ENCODE data around the gene CPSF3. TPM values are rescaled to one million over a fixed set of nuclear protein-coding genes. Genes with fewer than 3 reads are reported as not detected.

The CPSF3 gene
- total and polyA plus RNA-seq, 4 donors: 34.9 to 39.2 (median 35.1) TPM

DNA sequence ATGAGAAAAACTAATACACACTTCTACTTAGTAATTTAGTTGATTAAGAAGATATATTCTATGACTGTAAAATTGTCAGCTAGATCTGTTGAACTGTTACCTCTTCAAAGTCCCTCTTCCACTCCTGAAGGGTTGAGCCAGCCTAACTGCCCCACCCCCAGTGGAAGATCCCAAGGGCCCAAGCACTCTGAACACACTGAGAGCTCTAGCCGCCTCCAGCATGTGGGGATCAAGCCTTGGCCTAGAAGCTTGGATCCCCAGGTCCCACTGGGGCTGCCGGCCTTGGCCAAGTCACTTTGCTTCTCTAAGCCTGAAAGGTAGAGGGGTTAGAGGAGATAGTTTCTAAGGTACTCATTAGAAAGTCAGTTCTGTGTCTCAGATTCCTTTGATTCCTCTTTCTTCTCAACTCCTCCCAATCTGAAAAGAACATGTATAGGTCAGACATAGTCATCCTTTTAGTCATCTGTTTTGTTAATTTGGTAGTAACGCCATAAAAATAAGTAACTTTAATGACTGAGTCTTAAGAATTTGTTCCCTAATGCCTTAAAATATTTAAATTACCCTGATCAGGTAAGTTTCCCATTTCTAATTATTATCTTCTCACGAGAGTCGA, 5.6 kb downstream of the CPSF3 start:
- H3K4me3 ChIP-seq (ENCODE audit: low read depth, low read length): no peak overlapping the region
- no peak overlapping the region for H3K27ac ChIP-seq (ENCODE audit: low read depth, low read length)
- H3K4me1 ChIP-seq (ENCODE audit: control insufficient read depth, insufficient read depth, low read length): peaks cover 4% of the 10 kb centered on the region
- no peaks in the 10 kb centered on the region for H3K9me3 ChIP-seq (ENCODE audit: control insufficient read depth, insufficient read depth, low read length)
- DNase-seq (ENCODE audit: low read depth in 4 of 6, low spot score in 6 of 6): no peak
- no peaks in the 10 kb centered on the region for H3K27me3 ChIP-seq (ENCODE audit: control insufficient read depth, insufficient read depth, low read length)
- 83% methylated on average over 1 of the region's 5 CpGs for WGBS (ENCODE audit: insufficient coverage)
- peaks cover 22% of the 10 kb centered on the region for H3K36me3 ChIP-seq (ENCODE audit: control insufficient read depth, insufficient read depth, low read length)

DNA sequence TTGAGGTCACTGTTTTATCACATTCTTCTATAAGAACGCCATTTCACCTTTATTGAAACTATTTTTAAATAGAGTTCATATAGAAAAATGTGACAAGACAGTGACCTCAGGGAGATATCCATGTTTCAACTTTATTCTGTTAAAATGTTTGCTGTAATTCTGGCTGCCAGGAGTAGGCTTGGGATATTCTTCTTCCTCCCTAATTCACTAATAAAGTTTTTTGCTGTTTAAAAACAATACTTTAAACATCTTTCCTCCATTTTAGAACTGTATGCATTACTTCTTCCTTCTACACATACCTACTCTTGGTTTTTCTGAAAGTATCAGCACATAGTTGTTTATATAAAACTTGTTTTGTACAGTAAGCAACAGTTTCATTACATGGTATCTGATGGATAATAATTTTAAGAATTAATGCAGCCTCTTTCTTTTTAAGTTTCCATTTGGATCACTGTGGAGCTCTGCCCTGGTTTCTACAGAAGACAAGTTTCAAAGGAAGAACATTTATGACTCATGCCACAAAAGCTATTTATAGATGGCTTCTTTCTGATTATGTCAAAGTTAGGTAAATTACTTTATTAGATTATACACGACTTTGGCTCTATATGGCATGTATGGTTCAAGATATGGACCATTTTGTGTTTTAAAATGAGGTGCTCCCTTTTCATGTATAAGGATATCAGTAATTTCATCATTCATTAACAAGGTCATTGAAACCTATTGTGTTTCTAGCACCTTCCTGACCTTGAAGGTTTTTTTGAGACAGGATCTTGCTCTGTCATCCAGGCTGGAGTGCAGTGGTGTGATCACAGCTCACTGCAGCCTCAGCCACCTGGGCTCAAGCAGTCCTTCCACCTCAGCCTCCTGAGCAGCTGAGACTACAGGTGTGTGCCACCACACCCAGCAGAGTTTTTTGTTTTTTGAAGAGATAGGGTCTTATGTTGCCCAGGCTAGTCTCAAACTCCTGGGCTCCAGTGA, 7.2 kb downstream of the CPSF3 start:
- WGBS (ENCODE audit: insufficient coverage): no CpG with 5 or more reads among the region's 2 CpGs

DNA sequence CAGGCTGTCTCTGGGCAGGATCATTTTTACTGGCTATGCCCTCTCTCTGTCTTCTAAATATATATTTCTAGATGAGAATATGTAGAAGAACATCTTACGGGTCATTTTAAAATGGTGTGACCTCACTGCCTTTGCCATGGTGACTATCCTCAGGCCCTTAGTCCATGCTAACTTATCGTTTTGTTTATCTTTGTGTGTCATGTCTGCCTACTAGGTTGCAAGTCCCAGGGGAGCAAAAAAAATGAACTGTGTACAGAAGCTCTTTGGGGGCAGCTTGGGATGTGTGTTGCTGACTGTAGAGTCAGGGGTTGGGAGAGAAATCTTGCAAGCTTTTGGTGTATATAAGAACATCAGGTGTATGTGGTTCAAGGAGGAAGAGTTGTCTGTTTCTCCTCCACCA, 11.0 kb downstream of the CPSF3 start:
- no peaks in the 10 kb centered on the region for H3K9me3 ChIP-seq (ENCODE audit: control insufficient read depth, insufficient read depth, low read length)
- no peaks in the 10 kb centered on the region for H3K27me3 ChIP-seq (ENCODE audit: control insufficient read depth, insufficient read depth, low read length)
- H3K4me1 ChIP-seq (ENCODE audit: control insufficient read depth, insufficient read depth, low read length): no peaks in the 10 kb centered on the region
- H3K36me3 ChIP-seq (ENCODE audit: control insufficient read depth, insufficient read depth, low read length): peaks cover 49% of the 10 kb centered on the region
- WGBS (ENCODE audit: insufficient coverage): 89% methylated on average over 1 of the region's 2 CpGs
- H3K4me3 ChIP-seq (ENCODE audit: low read depth, low read length): no peak overlapping the region
- H3K27ac ChIP-seq (ENCODE audit: low read depth, low read length): no peak overlapping the region
- DNase-seq (ENCODE audit: low read depth in 4 of 6, low spot score in 6 of 6): no peak

More for the DNA sequence above, 7.2 kb downstream of the CPSF3 start:
- Histone ChIP-seq H3K36me3 (ENCODE audit: control insufficient read depth, insufficient read depth, low read length) (peaks cover 23% of the 10 kb centered on the region), H3K4me3 (ENCODE audit: low read depth, low read length) (no peak overlapping the region), H3K4me1 (ENCODE audit: control insufficient read depth, insufficient read depth, low read length) (no peaks in the 10 kb centered on the region), H3K27me3 (ENCODE audit: control insufficient read depth, insufficient read depth, low read length) (no peaks in the 10 kb centered on the region), H3K27ac (ENCODE audit: low read depth, low read length) (no peak overlapping the region), H3K9me3 (ENCODE audit: control insufficient read depth, insufficient read depth, low read length) (no peaks in the 10 kb centered on the region)
- DNase-seq (ENCODE audit: low read depth in 4 of 6, low spot score in 6 of 6): no peak

DNA sequence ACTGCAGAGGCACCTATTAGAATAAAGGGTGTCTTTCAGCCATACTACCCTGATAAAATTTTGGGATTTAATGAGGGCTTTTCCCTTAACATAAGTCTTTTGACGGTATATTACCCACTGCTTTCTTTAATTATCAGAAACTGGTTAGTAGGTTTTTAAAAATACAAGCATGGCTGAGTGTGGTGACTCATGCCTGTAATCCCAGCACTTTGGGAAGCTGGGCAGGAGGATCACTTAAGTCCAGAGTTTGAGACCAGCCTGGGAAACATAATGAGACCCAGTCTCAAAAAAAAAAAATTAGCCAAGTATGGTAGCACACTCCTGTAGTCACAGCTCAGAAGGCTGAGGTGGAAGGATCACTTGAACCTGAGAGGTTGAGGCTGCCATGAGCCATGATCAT, 16.1 kb downstream of the CPSF3 start:
- Histone ChIP-seq H3K4me3 (ENCODE audit: low read depth, low read length) (no peak overlapping the region), H3K27me3 (ENCODE audit: control insufficient read depth, insufficient read depth, low read length) (no peaks in the 10 kb centered on the region), H3K27ac (ENCODE audit: low read depth, low read length) (no peak overlapping the region), H3K36me3 (ENCODE audit: control insufficient read depth, insufficient read depth, low read length) (peaks cover 54% of the 10 kb centered on the region), H3K9me3 (ENCODE audit: control insufficient read depth, insufficient read depth, low read length) (no peaks in the 10 kb centered on the region), H3K4me1 (ENCODE audit: control insufficient read depth, insufficient read depth, low read length) (no peaks in the 10 kb centered on the region)
- no CpG with 5 or more reads among the region's 1 CpG for WGBS (ENCODE audit: insufficient coverage)
- DNase-seq (ENCODE audit: low read depth in 4 of 6, low spot score in 6 of 6): no peak

DNA sequence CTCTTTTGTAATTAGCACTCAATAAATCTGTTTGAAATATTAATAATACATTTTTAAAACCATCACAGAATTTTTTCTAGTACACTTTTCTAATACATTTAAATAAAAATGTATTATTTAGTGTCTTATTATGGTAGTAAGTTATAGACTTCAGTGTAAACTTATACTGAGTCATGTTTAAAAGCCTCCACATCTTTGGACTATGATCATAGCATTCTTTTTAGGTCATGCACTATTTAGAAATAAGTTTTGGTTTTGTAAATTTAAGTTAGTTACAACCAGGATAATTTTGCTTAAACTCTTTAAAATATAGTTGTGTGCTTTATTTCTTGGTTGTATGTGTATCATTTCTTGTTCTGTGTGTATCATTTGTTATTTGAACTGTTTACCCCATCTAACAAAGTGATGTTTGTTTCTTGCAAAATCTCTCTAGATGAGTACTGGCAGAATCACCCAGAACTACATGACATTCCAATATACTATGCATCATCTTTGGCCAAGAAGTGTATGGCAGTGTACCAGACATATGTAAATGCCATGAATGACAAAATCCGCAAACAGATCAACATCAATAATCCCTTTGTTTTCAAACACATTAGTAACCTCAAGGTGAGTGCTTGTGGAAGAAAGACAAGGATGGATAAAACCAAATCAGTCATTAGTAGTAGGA, 16.7 kb downstream of the CPSF3 start:
- WGBS (ENCODE audit: insufficient coverage): no CpG with 5 or more reads among the region's 1 CpG
- Histone ChIP-seq H3K9me3 (ENCODE audit: control insufficient read depth, insufficient read depth, low read length) (no peaks in the 10 kb centered on the region), H3K4me1 (ENCODE audit: control insufficient read depth, insufficient read depth, low read length) (no peaks in the 10 kb centered on the region), H3K36me3 (ENCODE audit: control insufficient read depth, insufficient read depth, low read length) (peaks cover 56% of the 10 kb centered on the region), H3K4me3 (ENCODE audit: low read depth, low read length) (no peak overlapping the region), H3K27me3 (ENCODE audit: control insufficient read depth, insufficient read depth, low read length) (no peaks in the 10 kb centered on the region), H3K27ac (ENCODE audit: low read depth, low read length) (no peak overlapping the region)
- DNase-seq (ENCODE audit: low read depth in 4 of 6, low spot score in 6 of 6): no peak

DNA sequence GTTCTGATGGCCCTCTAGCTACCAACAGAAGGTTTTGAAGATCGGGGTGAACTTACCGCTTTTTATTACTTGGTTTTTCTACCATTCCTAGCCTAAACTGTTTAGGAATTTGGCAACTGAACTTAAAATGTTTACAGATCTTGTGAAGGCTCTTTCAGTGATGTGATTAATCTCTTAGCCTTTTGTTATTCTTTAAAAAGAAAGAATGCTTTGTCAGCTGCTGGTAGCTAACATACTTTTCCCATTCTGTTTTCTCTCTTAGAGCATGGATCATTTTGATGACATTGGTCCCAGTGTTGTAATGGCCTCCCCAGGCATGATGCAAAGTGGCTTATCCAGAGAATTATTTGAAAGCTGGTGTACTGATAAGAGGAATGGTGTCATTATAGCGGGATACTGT, 18.1 kb downstream of the CPSF3 start:
- Histone ChIP-seq H3K4me1 (ENCODE audit: control insufficient read depth, insufficient read depth, low read length) (no peaks in the 10 kb centered on the region), H3K27me3 (ENCODE audit: control insufficient read depth, insufficient read depth, low read length) (no peaks in the 10 kb centered on the region), H3K9me3 (ENCODE audit: control insufficient read depth, insufficient read depth, low read length) (no peaks in the 10 kb centered on the region), H3K36me3 (ENCODE audit: control insufficient read depth, insufficient read depth, low read length) (peaks cover 56% of the 10 kb centered on the region), H3K4me3 (ENCODE audit: low read depth, low read length) (no peak overlapping the region), H3K27ac (ENCODE audit: low read depth, low read length) (no peak overlapping the region)
- 100% methylated on average over 1 of the region's 3 CpGs for WGBS (ENCODE audit: insufficient coverage)
- DNase-seq (ENCODE audit: low read depth in 4 of 6, low spot score in 6 of 6): no peak

DNA sequence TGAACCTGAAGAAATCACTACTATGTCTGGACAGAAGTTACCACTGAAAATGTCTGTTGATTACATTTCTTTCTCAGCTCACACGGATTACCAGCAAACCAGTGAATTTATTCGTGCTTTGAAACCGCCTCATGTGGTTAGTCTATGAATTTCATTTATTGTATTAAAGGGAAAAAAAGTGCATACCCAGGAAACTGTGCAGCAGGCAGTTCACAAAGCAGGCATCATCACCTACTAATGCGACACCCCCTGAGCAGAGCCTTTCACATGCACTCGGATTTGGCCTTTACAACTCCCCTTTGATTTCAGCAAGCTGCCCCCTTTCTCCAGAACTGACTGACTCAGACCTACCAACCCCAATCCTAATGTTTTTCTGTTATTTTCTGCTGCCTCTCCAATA, 20.1 kb downstream of the CPSF3 start:
- H3K9me3 ChIP-seq (ENCODE audit: control insufficient read depth, insufficient read depth, low read length): no peaks in the 10 kb centered on the region
- H3K4me1 ChIP-seq (ENCODE audit: control insufficient read depth, insufficient read depth, low read length): no peaks in the 10 kb centered on the region
- WGBS (ENCODE audit: insufficient coverage): 86% methylated on average over 2 of the region's 5 CpGs
- no peaks in the 10 kb centered on the region for H3K27me3 ChIP-seq (ENCODE audit: control insufficient read depth, insufficient read depth, low read length)
- peaks cover 43% of the 10 kb centered on the region for H3K36me3 ChIP-seq (ENCODE audit: control insufficient read depth, insufficient read depth, low read length)
- no peak overlapping the region for H3K4me3 ChIP-seq (ENCODE audit: low read depth, low read length)
- H3K27ac ChIP-seq (ENCODE audit: low read depth, low read length): no peak overlapping the region
- DNase-seq (ENCODE audit: low read depth in 4 of 6, low spot score in 6 of 6): no peak

DNA sequence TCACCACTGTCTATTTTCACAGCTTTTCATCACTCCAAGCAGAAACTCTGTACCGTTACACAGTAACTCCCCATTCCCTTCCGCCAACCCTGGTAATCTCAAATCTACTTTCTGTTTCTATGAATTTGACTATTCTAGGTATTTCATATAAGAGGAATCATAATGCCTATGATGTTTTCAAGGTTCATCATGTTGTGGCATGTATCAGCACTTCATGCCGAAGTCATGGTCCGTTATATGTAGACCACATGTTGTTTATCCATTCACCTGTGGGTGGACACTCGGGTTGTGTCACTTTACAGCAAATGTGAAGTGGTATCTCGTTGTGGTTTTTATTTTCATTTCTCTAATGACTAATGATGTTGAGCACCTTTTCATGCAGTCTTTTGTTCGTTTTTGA, 21.6 kb downstream of the CPSF3 start:
- no peak overlapping the region for H3K4me3 ChIP-seq (ENCODE audit: low read depth, low read length)
- H3K4me1 ChIP-seq (ENCODE audit: control insufficient read depth, insufficient read depth, low read length): no peaks in the 10 kb centered on the region
- H3K36me3 ChIP-seq (ENCODE audit: control insufficient read depth, insufficient read depth, low read length): peaks cover 52% of the 10 kb centered on the region
- no peak overlapping the region for H3K27ac ChIP-seq (ENCODE audit: low read depth, low read length)
- no peak for DNase-seq (ENCODE audit: low read depth in 4 of 6, low spot score in 6 of 6)
- H3K9me3 ChIP-seq (ENCODE audit: control insufficient read depth, insufficient read depth, low read length): no peaks in the 10 kb centered on the region
- WGBS (ENCODE audit: insufficient coverage): 100% methylated on average over 1 of the region's 7 CpGs
- H3K27me3 ChIP-seq (ENCODE audit: control insufficient read depth, insufficient read depth, low read length): no peaks in the 10 kb centered on the region

DNA sequence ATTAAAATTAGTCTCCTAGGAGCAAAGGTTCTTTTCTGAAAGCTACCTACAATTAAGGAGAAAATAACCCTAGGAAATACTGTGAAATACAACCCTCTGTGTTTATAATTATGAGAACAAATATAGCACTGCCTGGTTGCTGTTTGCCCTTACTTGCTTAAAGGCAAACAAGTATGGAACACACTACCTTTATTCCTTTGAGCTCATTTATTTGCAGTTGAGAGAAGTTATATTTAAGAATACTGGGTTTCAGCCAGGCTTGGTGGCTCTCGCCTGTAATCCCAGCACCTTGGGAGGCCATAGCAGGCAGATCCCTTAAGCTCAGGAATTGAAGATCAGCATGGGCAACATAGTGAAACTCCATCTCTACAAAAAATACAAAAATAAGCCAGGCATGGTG, 27.8 kb downstream of the CPSF3 start:
- DNase-seq (ENCODE audit: low read depth in 4 of 6, low spot score in 6 of 6): no peak
- H3K27me3 ChIP-seq (ENCODE audit: control insufficient read depth, insufficient read depth, low read length): no peaks in the 10 kb centered on the region
- WGBS (ENCODE audit: insufficient coverage): no CpG with 5 or more reads among the region's 1 CpG
- H3K4me1 ChIP-seq (ENCODE audit: control insufficient read depth, insufficient read depth, low read length): no peaks in the 10 kb centered on the region
- H3K36me3 ChIP-seq (ENCODE audit: control insufficient read depth, insufficient read depth, low read length): peaks cover 52% of the 10 kb centered on the region
- no peaks in the 10 kb centered on the region for H3K9me3 ChIP-seq (ENCODE audit: control insufficient read depth, insufficient read depth, low read length)
- H3K4me3 ChIP-seq (ENCODE audit: low read depth, low read length): no peak overlapping the region
- no peak overlapping the region for H3K27ac ChIP-seq (ENCODE audit: low read depth, low read length)

All from spinal cord (tissue), 10 donors.